Measurements from ENCODE around the gene ARHGAP1.

The ARHGAP1 gene

GRCh38 chr11:46635557-46636139 lies 64.8 kb downstream of the ARHGAP1 start:
- no peak for DNase-seq

- no peak for DNase-seq
Observed at GRCh38 chr11:46633291-46634217, 66.9 kb downstream of the ARHGAP1 start.

- DNase-seq: no peak
Observed at GRCh38 chr11:46632502-46632901, 67.9 kb downstream of the ARHGAP1 start.

GRCh38 chr11:46631676-46632075 lies 68.7 kb downstream of the ARHGAP1 start:
- DNase-seq: no peak

GRCh38 chr11:46630237-46630636 lies 70.2 kb downstream of the ARHGAP1 start:
- DNase-seq: no peak

GRCh38 chr11:46628961-46629360 lies 71.5 kb downstream of the ARHGAP1 start:
- DNase-seq: no peak
